Measurements from ENCODE around the gene PACRG.

GRCh38 chr6:162688751-162689345 is 38.9 kb upstream of the PACRG start:
- TF ChIP-seq CTCF (IDR thresholded peaks at IDR 0.05; ENCODE audit: poor library complexity, severe bottlenecking) (no peak), EP300 (conservative IDR thresholded peaks at IDR 0.05; ENCODE audit: poor library complexity, severe bottlenecking) (no peak), POLR2AphosphoS5 (IDR thresholded peaks at IDR 0.05) (no peak), EZH2 (IDR thresholded peaks at IDR 0.05; ENCODE audit: borderline replicate concordance, insufficient read depth, low read length, poor library complexity, severe bottlenecking) (no peak), RAD21 (conservative IDR thresholded peaks at IDR 0.05) (peak; percentile 10)

All from neural cell (in vitro differentiated cells).